ENCODE data around the gene ISOC2. TPM values are rescaled to one million over a fixed set of nuclear protein-coding genes. Genes with fewer than 3 reads are reported as not detected.

The ISOC2 gene
- total RNA-seq (2022; extraction: Qiagen RNA extraction), result 50.1 to 63.3 TPM (median 58.1 TPM) in 5 replicates

DNA sequence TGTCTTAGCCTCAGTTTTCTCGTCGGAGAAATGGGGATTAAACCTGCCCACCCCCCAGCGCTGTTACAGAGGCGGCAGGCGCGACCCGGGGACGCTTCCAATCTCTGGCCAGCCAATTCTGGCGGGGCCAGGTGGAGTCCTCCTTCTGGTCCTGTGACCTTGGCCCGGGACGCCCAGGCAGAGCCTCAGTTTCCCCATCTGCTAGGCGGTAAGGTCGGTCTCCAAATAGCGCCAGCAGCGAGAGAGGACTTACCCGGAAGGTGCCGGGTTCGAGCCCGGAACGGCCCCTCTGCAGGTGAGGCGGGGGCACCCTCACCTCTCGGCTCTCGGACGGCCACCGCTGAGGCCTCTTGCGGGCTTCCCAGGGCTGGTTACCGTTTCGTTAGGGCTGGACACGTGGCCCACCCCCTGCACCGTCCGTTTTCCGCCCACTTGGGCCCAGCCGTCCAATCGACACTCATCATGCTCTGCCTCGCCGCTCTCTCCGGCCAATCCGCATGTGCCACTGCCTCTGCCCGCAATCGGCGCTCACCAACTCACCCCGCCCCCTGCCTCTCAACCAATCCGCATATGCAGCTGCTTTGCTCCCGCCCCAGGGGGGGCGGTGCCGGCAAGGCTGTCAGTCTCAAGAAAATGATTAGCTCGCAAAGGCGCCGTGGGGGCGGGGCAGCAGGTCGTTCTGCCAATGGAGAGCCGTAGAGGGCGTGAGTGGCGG, at the start of gene ISOC2:
TSS of gene ISOC2 (minus strand) at position 384 of the 715 bp plus-strand sequence. CDS start 5,156 bp downstream, outside the sequence.

DNA sequence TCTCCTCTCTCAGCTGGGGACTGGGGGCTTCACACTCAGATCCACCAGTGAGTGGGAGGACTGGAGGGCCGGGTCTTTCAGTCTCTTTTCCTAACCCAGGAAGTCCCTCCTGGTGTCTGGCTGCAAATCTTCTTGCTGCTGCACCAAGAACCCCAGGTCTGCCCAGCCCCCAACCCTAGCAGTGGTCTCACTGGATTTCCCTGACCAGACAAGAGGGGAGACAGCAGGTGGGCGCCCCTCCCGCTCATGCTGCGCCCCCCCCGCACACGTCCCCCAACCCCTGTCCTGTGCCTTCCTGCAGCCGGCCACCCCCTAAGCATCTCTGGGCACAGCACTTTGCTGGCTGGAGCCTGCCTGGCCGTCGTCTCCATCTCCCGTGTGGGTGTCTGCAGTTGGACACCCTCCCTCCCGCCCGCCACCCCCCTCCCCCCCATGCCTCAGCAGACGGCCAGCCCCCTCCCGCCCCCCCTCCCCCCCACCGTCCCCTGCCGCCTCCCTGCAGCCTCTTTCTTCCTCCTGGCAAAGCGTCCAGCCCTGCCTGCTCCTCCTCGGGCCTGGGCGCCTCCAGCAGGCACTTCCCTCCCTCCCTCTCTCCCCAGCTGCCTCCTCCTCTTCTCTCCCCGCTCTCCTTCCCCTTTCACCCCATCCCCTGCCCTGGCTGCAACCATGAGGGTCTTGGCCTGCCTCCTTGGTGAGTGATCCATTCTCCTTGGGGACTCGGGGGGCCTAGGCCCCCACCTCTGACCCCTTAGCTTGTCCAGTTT, 26.7 kb upstream of the ISOC2 start, which contains the start of gene SSC5D:
TSS of gene SSC5D (plus strand) at position 513 of the 764 bp plus-strand sequence. CDS start at position 667, 154 bp downstream.

GRCh38 chr19:55484593-55485438, 23.4 kb upstream of the ISOC2 start, which contains the start of gene NAT14:
Gene NAT14, plus strand, starts transcription at chr19:55485188. Its CDS starts 521 bp downstream, at chr19:55485709.

GRCh38 chr19:55476100-55476775, 14.8 kb upstream of the ISOC2 start, which contains the start of gene ZNF628:
Gene ZNF628, plus strand, starts transcription at chr19:55476617. Its CDS starts 3,294 bp downstream, at chr19:55479911.

DNA sequence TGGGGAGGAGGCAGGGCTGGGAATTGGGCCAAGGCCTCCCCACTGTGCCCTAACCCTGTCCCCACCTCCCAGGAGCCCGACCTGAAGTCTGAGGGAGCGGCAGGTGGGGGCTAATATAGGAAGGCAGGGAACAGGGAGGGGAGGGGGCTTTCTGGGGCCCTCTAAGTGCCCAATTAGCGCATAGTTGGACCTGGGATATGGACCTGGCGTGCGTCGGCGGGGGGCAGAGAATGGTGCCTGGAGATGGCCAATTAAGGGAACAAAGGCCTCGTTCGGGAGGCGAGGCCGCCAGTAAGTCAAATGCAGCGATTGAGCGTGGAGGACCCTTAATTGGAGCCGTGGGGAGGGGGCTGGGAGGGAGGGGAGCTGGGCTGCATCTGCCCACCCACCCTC, 3.2 kb upstream of the ISOC2 start, which contains the start of gene C19orf85:
TSS of gene C19orf85 (minus strand) at position 90 of the 393 bp plus-strand sequence. CDS start 197 bp downstream, outside the sequence.

DNA sequence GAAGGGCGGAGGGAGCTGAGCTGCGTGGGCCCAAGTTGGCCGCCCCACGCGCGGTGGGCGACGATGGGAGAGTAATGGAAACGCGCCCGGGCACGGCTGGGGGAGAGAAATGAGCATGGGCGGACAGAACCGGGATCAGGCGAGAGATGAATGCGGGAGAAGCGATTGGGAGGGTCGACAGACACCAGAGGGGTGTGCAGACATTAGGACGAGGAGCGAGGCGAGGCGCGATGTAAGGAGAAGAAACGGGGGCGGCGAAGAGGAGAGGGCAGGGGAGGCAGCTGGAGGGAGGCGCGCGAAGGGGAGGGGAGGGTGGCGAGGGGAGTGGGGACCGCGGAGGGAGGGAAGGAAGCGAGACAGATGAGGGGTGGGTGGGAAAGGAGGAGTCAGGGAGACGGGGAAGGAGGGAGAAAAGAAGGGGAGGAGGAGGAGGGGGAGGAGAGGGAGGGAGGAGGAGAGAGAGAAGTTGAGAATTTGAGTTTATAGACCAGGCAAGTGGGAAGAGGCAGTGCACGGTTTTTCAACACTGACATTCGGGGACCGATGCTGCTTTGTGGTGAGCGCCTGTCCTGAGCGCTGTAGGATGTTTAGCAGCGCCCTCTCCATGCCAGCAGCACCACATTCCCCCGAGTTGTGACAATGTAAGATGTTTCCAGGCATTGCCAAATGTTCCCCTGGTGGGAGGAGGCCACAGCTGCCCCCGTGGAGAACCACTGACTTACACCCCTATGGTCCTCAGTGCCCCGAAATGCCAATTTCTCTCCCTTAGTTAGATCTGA, 18.2 kb downstream of the ISOC2 start, which contains the start of gene SHISA7:
TSS of gene SHISA7 (minus strand) at position 256 of the 779 bp plus-strand sequence. CDS start 437 bp downstream, outside the sequence.

GRCh38 chr19:55407550-55407799, 54.0 kb downstream of the ISOC2 start, which contains the start of gene UBE2S:
Gene UBE2S, minus strand, starts transcription at chr19:55407788. Its CDS starts 199 bp downstream, at chr19:55407589.

Other genes with a start within 250 kb of the ISOC2 start
- 2.7 to 4.2 TPM (median 3.9 TPM) in 5 replicates for gene TMEM86B, start 232.9 kb downstream of the ISOC2 start, total RNA-seq (2022; extraction: Qiagen RNA extraction)
- gene PPP6R1, start 202.6 kb downstream of the ISOC2 start, total RNA-seq (2022; extraction: Qiagen RNA extraction), result 93.5 to 110 TPM (median 107 TPM) in 5 replicates
- gene HSPBP1, start 181.5 kb downstream of the ISOC2 start, total RNA-seq (2022; extraction: Qiagen RNA extraction), result 118 to 141 TPM (median 133 TPM) in 5 replicates
- gene BRSK1, start 177.6 kb downstream of the ISOC2 start, total RNA-seq (2022; extraction: Qiagen RNA extraction), result 2.4 to 3.6 TPM (median 3.1 TPM) in 5 replicates
- gene TMEM150B, start 136.3 kb downstream of the ISOC2 start, total RNA-seq (2022; extraction: Qiagen RNA extraction), result 0.20 TPM in 1 of 5 replicates, not detected in the others
- 4.5 to 6.4 TPM (median 5.2 TPM) in 5 replicates for gene KMT5C, start 121.8 kb downstream of the ISOC2 start, total RNA-seq (2022; extraction: Qiagen RNA extraction)
- gene COX6B2, start 106.9 kb downstream of the ISOC2 start, total RNA-seq (2022; extraction: Qiagen RNA extraction), result 0.56 to 0.99 TPM (median 0.66 TPM) in 5 replicates
- 0.06 to 0.20 TPM (median 0.10 TPM) in 5 replicates for gene GARIN5B, start 98.4 kb downstream of the ISOC2 start, total RNA-seq (2022; extraction: Qiagen RNA extraction)
- 11.8 to 15.1 TPM (median 12.3 TPM) in 5 replicates for gene IL11, start 91.2 kb downstream of the ISOC2 start, total RNA-seq (2022; extraction: Qiagen RNA extraction)
- 1.1 to 2.0 TPM (median 1.4 TPM) in 5 replicates for gene TMEM190, start 84.8 kb downstream of the ISOC2 start, total RNA-seq (2022; extraction: Qiagen RNA extraction)
- gene TMEM238, start 77.3 kb downstream of the ISOC2 start, total RNA-seq (2022; extraction: Qiagen RNA extraction), result 1.4 to 10.5 TPM (median 8.0 TPM) in 5 replicates
- 2,211 to 2,788 TPM (median 2,598 TPM) in 5 replicates for gene RPL28, start 75.7 kb downstream of the ISOC2 start, total RNA-seq (2022; extraction: Qiagen RNA extraction)
- 244 to 439 TPM (median 386 TPM) in 5 replicates for gene UBE2S, start 53.9 kb downstream of the ISOC2 start, total RNA-seq (2022; extraction: Qiagen RNA extraction)
- gene SHISA7, start 18.3 kb downstream of the ISOC2 start, total RNA-seq (2022; extraction: Qiagen RNA extraction), result not detected in 5 replicates
- not detected in 5 replicates for gene C19orf85, start 3.1 kb upstream of the ISOC2 start, total RNA-seq (2022; extraction: Qiagen RNA extraction)
- gene ZNF628, start 15.0 kb upstream of the ISOC2 start, total RNA-seq (2022; extraction: Qiagen RNA extraction), result 5.2 to 9.1 TPM (median 6.3 TPM) in 5 replicates
- 31.4 to 58.8 TPM (median 53.6 TPM) in 5 replicates for gene NAT14, start 23.5 kb upstream of the ISOC2 start, total RNA-seq (2022; extraction: Qiagen RNA extraction)
- gene SSC5D, start 26.8 kb upstream of the ISOC2 start, total RNA-seq (2022; extraction: Qiagen RNA extraction), result 0.34 to 1.2 TPM (median 0.77 TPM) in 5 replicates
- gene SBK2, start 75.5 kb upstream of the ISOC2 start, total RNA-seq (2022; extraction: Qiagen RNA extraction), result 1.6 to 2.3 TPM (median 2.1 TPM) in 5 replicates
- gene SBK3, start 83.9 kb upstream of the ISOC2 start, total RNA-seq (2022; extraction: Qiagen RNA extraction), result 1.5 to 2.4 TPM (median 1.7 TPM) in 5 replicates
- gene ZNF579, start 119.2 kb upstream of the ISOC2 start, total RNA-seq (2022; extraction: Qiagen RNA extraction), result 19.9 to 35.0 TPM (median 29.6 TPM) in 5 replicates
- gene FIZ1, start 137.9 kb upstream of the ISOC2 start, total RNA-seq (2022; extraction: Qiagen RNA extraction), result 18.6 to 24.5 TPM (median 24.2 TPM) in 5 replicates
- 11.2 to 18.9 TPM (median 16.4 TPM) in 5 replicates for gene ZNF524, start 138.6 kb upstream of the ISOC2 start, total RNA-seq (2022; extraction: Qiagen RNA extraction)
- gene ZNF865, start 144.0 kb upstream of the ISOC2 start, total RNA-seq (2022; extraction: Qiagen RNA extraction), result 7.2 to 12.0 TPM (median 10.9 TPM) in 5 replicates
- 4.6 to 6.1 TPM (median 5.4 TPM) in 5 replicates for gene ZNF784, start 162.9 kb upstream of the ISOC2 start, total RNA-seq (2022; extraction: Qiagen RNA extraction)
- gene ZNF580, start 179.4 kb upstream of the ISOC2 start, total RNA-seq (2022; extraction: Qiagen RNA extraction), result 26.3 to 52.7 TPM (median 47.0 TPM) in 5 replicates
- 36.1 to 50.8 TPM (median 48.2 TPM) in 5 replicates for gene ZNF581, start 182.0 kb upstream of the ISOC2 start, total RNA-seq (2022; extraction: Qiagen RNA extraction)
- gene CCDC106, start 186.6 kb upstream of the ISOC2 start, total RNA-seq (2022; extraction: Qiagen RNA extraction), result 16.8 to 19.4 TPM (median 17.5 TPM) in 5 replicates
- 262 to 324 TPM (median 284 TPM) in 5 replicates for gene U2AF2, start 193.4 kb upstream of the ISOC2 start, total RNA-seq (2022; extraction: Qiagen RNA extraction)
- gene EPN1, start 213.6 kb upstream of the ISOC2 start, total RNA-seq (2022; extraction: Qiagen RNA extraction), result 145 to 205 TPM (median 194 TPM) in 5 replicates

Data from A549 treated with Hydrocortisone at 1 μM for 4 hours (cell line).